HUES48 (cell line): ENCODE measurements around the gene SCUBE1.

Experiments used
- H3K27ac ChIP-seq: one replicate; pipeline ENCODE4 v1.7.0; 2013; ENCODE audit warnings: low read depth, low read length, inconsistent platforms
- H3K27me3 ChIP-seq: 2 replicates; pipeline ENCODE4 v1.6.1; 2013; ENCODE audit warnings: mild to moderate bottlenecking, low read length; ENCODE audit not compliant: control insufficient read depth, insufficient read depth
- H3K36me3 ChIP-seq: 2 replicates; pipeline ENCODE4 v1.6.1; 2013; ENCODE audit warnings: low read length; ENCODE audit not compliant: control insufficient read depth, insufficient read depth
- H3K4me1 ChIP-seq: 2 replicates; pipeline ENCODE4 v1.6.1; 2013; ENCODE audit warnings: mild to moderate bottlenecking, low read length; ENCODE audit not compliant: control insufficient read depth, insufficient read depth
- H3K4me3 ChIP-seq: 2 replicates; pipeline ENCODE4 v1.5.1; 2013; ENCODE audit warnings: mild to moderate bottlenecking, low read depth, low read length
- H3K9ac ChIP-seq: 2 replicates; pipeline ENCODE4 v1.6.1; 2013; ENCODE audit warnings: mild to moderate bottlenecking, low read depth, low read length, moderate library complexity
- H3K9me3 ChIP-seq: 2 replicates; pipeline ENCODE4 v1.6.1; 2013; ENCODE audit warnings: low read length; ENCODE audit not compliant: control insufficient read depth, insufficient read depth

The SCUBE1 gene

DNA sequence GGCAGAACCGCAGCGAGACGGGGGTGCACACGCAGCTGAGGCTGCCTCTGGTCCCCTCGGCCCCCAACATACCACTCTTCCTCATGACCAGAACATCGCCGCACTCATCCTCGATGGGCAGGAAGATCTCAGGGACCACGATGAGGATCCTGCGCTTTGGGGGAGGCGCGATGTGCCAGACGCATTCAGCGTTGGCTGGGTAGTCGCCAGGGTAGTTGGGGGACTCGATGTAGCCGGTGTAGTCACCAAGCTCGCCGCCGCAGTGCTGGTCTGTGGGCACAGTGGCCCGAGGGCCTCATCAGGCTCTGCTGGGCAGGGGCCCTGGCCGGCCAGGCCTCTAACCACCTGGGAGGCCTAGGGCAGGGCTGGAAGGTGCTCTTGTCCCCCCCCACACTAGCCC, 133.2 kb downstream of the SCUBE1 start:
- Histone ChIP-seq H3K9ac (no peak overlapping the region), H3K27ac (no peak overlapping the region), H3K36me3 (no peaks in the 10 kb centered on the region), H3K9me3 (no peaks in the 10 kb centered on the region), H3K27me3 (no peaks in the 10 kb centered on the region), H3K4me3 (no peak overlapping the region), H3K4me1 (peaks cover 7% of the 10 kb centered on the region; the same call in 1 of the 2 replicates)

- Histone ChIP-seq H3K4me3 (no peak overlapping the region), H3K27ac (no peak overlapping the region), H3K9ac (no peak overlapping the region), H3K27me3 (no peaks in the 10 kb centered on the region), H3K4me1 (peaks cover 7% of the 10 kb centered on the region; the same call in 1 of the 2 replicates), H3K9me3 (no peaks in the 10 kb centered on the region), H3K36me3 (no peaks in the 10 kb centered on the region)
Observed at GRCh38 chr22:43209523-43209890, 133.7 kb downstream of the SCUBE1 start.

DNA sequence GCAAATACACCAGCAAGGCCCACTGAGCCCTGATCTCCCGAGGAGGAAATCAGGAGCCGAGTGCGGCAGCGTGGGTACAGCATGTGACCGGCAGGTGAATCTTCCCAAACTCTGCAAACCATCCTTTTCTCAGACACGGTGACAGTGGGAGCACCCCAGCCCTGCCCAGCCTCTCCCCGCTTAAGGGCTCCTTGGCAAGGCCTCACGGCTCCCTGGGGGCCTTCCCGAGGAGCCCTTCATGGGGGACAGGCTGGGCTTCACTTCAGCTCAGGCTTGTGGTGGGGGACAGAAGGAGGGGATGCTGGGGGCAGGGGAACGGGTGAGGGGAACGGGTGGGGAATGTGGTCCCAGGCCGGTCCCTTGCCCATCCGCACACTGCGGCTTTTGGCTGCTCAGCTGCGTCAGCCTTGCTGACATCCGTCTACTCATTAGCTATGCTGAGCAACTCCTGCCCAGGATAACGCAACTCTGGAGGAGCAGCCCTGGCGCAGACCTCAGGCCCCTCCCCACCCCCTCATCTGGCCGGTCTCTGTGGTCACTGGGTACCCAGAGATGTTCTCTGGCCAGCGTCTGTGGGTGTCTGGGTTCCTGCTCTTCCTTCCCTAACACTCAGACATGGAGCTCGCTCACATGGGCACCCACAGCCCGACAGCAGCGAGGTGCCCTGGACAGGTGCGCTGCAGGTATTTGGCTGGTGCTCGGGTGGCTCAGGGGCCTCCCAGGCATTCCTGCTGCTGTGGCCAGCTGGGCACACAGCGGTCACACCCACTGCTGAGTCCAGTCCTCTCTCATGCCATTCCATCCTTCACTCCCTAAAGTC, 134.3 kb downstream of the SCUBE1 start:
- Histone ChIP-seq H3K27me3 (no peaks in the 10 kb centered on the region), H3K9ac (no peak overlapping the region), H3K9me3 (no peaks in the 10 kb centered on the region), H3K4me3 (no peak overlapping the region), H3K27ac (no peak overlapping the region), H3K36me3 (no peaks in the 10 kb centered on the region), H3K4me1 (peaks cover 7% of the 10 kb centered on the region; the same call in 1 of the 2 replicates)

DNA sequence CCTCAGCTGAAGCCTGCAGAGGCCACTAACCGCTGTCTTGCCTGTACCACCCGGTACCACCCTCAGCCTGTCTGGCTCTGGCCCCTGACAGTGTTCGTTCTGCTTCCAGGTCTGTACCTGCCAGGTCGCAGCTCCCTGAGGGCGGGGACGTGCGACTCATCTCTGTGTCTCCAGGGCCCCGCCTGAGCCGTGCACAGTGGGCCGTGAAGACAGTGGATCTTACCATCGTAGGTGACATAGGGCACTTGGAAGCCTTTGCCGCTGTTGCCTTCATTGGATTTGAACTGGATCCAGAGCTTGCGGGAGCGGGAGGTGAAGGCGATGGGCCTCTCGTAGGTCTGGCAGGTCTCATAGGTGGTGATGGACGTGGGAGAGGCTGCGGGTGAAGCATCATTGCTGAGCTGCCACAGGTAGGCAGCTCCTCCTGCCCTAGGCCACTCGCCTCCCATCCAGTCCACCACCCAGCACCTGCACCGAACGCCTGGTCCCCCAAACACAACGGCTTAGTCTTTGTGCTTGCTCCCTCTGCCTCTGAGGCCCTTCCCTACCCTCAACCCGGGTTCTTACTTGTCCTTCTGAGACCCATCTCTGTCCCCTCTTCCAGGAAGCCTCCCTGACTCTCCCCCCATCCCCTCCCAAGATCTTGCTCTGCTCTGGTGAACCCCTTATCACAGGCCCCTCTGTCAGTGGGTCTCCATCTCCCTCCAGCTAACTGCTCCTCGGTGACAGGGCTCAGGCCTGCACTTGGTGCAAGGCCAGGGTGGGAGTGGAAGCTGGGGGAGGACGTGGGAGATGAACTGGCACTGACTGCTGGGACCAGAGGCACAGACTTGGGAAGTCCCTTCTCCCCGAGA, 135.1 kb downstream of the SCUBE1 start:
- no peaks in the 10 kb centered on the region for H3K9me3 ChIP-seq
- H3K9ac ChIP-seq = no peak overlapping the region
- no peak overlapping the region for H3K27ac ChIP-seq
- H3K4me1 ChIP-seq = peaks cover under 1% of the 10 kb centered on the region; the same call in 1 of the 2 replicates
- no peaks in the 10 kb centered on the region for H3K27me3 ChIP-seq
- H3K36me3 ChIP-seq = no peaks in the 10 kb centered on the region
- no peak overlapping the region for H3K4me3 ChIP-seq

DNA sequence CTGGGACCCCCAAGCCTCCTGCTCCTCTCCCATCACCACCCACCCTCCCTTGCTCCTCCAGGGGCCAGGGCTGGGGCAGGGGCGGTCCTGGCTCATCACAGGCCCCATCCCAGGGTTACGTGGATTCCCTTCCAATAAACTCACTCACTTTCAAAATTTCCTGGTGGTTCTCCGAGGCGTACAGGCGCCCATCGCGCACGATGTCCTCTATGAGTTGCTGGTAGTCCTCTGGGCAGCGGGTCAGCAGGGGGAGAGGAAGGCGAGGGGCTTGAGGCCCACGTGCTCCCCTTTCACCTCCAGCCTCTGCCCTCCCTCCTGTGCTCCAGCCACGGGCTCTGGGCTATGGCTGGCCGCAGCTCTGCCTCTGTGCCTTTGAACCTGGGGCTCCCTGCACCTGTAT, 135.8 kb downstream of the SCUBE1 start:
- Histone ChIP-seq H3K27ac (no peak overlapping the region), H3K27me3 (no peaks in the 10 kb centered on the region)

GRCh38 chr22:43206509-43207161, 136.5 kb downstream of the SCUBE1 start:
- no peak overlapping the region for H3K27ac ChIP-seq
- no peaks in the 10 kb centered on the region for H3K36me3 ChIP-seq
- H3K4me1 ChIP-seq = peaks cover 5% of the 10 kb centered on the region
- H3K9me3 ChIP-seq = no peaks in the 10 kb centered on the region
- no peaks in the 10 kb centered on the region for H3K27me3 ChIP-seq
- H3K9ac ChIP-seq = no peak overlapping the region
- H3K4me3 ChIP-seq = no peak overlapping the region

More for the DNA sequence above, 135.8 kb downstream of the SCUBE1 start:
- H3K9ac ChIP-seq = no peak overlapping the region
- H3K9me3 ChIP-seq = no peaks in the 10 kb centered on the region
- no peak overlapping the region for H3K4me3 ChIP-seq
- no peaks in the 10 kb centered on the region for H3K36me3 ChIP-seq
- peaks cover 5% of the 10 kb centered on the region for H3K4me1 ChIP-seq

GRCh38 chr22:43205748-43206508, 137.2 kb downstream of the SCUBE1 start:
- H3K4me3 ChIP-seq = no peak overlapping the region
- H3K9me3 ChIP-seq = no peaks in the 10 kb centered on the region
- H3K27me3 ChIP-seq = no peaks in the 10 kb centered on the region
- H3K9ac ChIP-seq = no peak overlapping the region
- peaks cover 5% of the 10 kb centered on the region for H3K4me1 ChIP-seq
- H3K36me3 ChIP-seq = no peaks in the 10 kb centered on the region
- H3K27ac ChIP-seq = no peak overlapping the region

GRCh38 chr22:43205261-43205691, 137.9 kb downstream of the SCUBE1 start:
- H3K4me3 ChIP-seq = no peak overlapping the region
- H3K9me3 ChIP-seq = no peaks in the 10 kb centered on the region
- no peak overlapping the region for H3K9ac ChIP-seq
- no peaks in the 10 kb centered on the region for H3K36me3 ChIP-seq
- H3K27ac ChIP-seq = no peak overlapping the region
- peaks cover 5% of the 10 kb centered on the region for H3K4me1 ChIP-seq
- H3K27me3 ChIP-seq = no peaks in the 10 kb centered on the region

- H3K4me3 ChIP-seq = no peak overlapping the region
- H3K27ac ChIP-seq = no peak overlapping the region
- no peaks in the 10 kb centered on the region for H3K36me3 ChIP-seq
- H3K9me3 ChIP-seq = no peaks in the 10 kb centered on the region
- H3K9ac ChIP-seq = no peak overlapping the region
- H3K4me1 ChIP-seq = peaks cover 5% of the 10 kb centered on the region
- no peaks in the 10 kb centered on the region for H3K27me3 ChIP-seq
Observed at GRCh38 chr22:43203471-43203981, 139.6 kb downstream of the SCUBE1 start.

DNA sequence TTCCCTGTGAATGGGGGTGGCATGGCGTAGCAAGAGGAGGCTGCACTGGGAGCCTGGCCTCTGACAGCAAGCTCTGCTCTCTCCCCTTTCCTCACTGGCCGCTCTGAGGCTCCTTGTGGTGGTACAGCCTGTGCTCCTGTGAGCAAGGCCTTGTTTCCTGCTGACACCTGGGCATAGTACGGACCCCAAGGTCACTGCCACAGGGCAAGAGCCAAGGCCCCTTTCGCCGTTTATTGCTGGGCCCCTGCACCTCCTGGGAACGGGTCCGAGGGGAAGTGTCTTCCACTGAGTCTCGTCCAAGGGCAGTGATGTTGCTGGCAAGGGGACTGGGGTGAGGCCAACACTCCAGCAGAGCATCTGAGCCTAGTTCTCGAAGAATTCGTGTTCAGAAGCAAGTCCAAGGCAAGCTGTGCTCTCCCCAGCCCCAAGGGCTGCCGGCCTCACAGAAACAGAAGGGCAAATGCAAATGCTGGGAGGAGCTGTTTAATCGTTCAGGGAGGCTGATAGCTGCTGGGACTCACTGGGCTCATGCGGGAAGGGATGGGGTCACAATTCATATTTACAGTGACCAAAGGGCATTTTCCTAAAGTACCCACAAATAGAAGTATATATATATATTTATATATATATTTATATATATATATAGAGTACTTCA, 140.3 kb downstream of the SCUBE1 start:
- H3K4me1 ChIP-seq = peaks cover 5% of the 10 kb centered on the region
- H3K9me3 ChIP-seq = no peaks in the 10 kb centered on the region
- no peaks in the 10 kb centered on the region for H3K27me3 ChIP-seq
- no peak overlapping the region for H3K9ac ChIP-seq
- H3K4me3 ChIP-seq = no peak overlapping the region
- no peaks in the 10 kb centered on the region for H3K36me3 ChIP-seq
- no peak overlapping the region for H3K27ac ChIP-seq
